Activated CD4-positive, CD25-positive, alpha-beta regulatory T cell treated with anti-CD3 and anti-CD28 coated beads, Interleukin-2, amount 50 U/mL, for 16 hours (primary cell): ENCODE results near the gene CAMK2N1.
"Not testable (repeated sequence)": the region's sequence is repeated elsewhere in the genome, so short reads cannot be mapped to it uniquely, and the experiment has no call there.

Experiments
- DNase-seq: peaks from one replicate; pipeline ENCODE4 v3.0.0-alpha.2; 2020; ENCODE audit warnings: low read depth, low spot score

Gene CAMK2N1

GRCh38 chr1:20496725-20497383 is 10.8 kb upstream of the CAMK2N1 start:
- DNase-seq, result not testable (repeated sequence)

GRCh38 chr1:20496241-20496661 is 10.2 kb upstream of the CAMK2N1 start:
- no peak for DNase-seq

GRCh38 chr1:20495661-20496060 is 9.7 kb upstream of the CAMK2N1 start:
- no peak for DNase-seq

GRCh38 chr1:20494609-20495311 is 8.8 kb upstream of the CAMK2N1 start:
- DNase-seq, result no peak

GRCh38 chr1:20493839-20494608 is 8.0 kb upstream of the CAMK2N1 start:
- peak; percentile 70 for DNase-seq

- no peak for DNase-seq
Measured at GRCh38 chr1:20493309-20493708, 7.3 kb upstream of the CAMK2N1 start.

GRCh38 chr1:20492751-20493150 is 6.7 kb upstream of the CAMK2N1 start:
- no peak for DNase-seq

GRCh38 chr1:20491866-20492265 is 5.9 kb upstream of the CAMK2N1 start:
- DNase-seq, result no peak

- no peak for DNase-seq
Measured at GRCh38 chr1:20491178-20491577, 5.2 kb upstream of the CAMK2N1 start.

GRCh38 chr1:20487236-20487590 is 1.2 kb upstream of the CAMK2N1 start:
- no peak for DNase-seq

GRCh38 chr1:20486457-20487235 is 636 bp upstream of the CAMK2N1 start:
- DNase-seq, result no peak

- DNase-seq, result no peak
Measured at GRCh38 chr1:20484519-20485462, 1.2 kb downstream of the CAMK2N1 start.

- DNase-seq, result no peak
Measured at GRCh38 chr1:20483833-20484518, 2.0 kb downstream of the CAMK2N1 start.

GRCh38 chr1:20483098-20483832 is 2.7 kb downstream of the CAMK2N1 start:
- no peak for DNase-seq

- no peak for DNase-seq
Measured at GRCh38 chr1:20481643-20482498, 4.1 kb downstream of the CAMK2N1 start.

GRCh38 chr1:20480951-20481617 is 4.9 kb downstream of the CAMK2N1 start:
- DNase-seq, result no peak

- no peak for DNase-seq
Measured at GRCh38 chr1:20480243-20480944, 5.6 kb downstream of the CAMK2N1 start.
